ENCODE measurements around the gene TUBB8.
"Not testable (repeated sequence)": the region's sequence is repeated elsewhere in the genome, so short reads cannot be mapped to it uniquely, and the experiment has no call there.

TUBB8 gene

GRCh38 chr10:13315-13635 is 35.8 kb downstream of the TUBB8 start:
- not testable (repeated sequence) for DNase-seq

GRCh38 chr10:12444-13314 is 36.4 kb downstream of the TUBB8 start:
- not testable (repeated sequence) for DNase-seq

DNA sequence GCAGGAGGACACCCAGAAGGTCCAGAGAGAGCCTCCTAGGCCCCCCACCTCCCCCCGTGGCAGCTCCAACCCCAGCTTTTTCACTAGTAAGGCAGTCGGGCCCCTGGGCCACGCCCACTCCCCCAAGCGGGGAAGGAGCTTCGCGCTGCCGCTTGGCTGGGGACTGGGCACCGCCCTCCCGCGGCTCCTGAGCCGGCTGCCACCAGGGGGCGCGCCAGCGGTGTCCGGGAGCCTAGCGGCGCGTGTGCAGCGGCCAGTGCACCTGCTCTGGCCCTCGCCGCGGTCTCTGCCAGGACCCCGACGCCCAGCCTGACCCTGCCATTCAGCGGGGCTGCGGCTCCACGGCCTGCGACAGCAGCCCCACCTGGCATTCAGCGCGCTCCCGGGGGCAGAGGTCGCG is 37.8 kb downstream of the TUBB8 start:
- peak; percentile 30 for DNase-seq

DNA sequence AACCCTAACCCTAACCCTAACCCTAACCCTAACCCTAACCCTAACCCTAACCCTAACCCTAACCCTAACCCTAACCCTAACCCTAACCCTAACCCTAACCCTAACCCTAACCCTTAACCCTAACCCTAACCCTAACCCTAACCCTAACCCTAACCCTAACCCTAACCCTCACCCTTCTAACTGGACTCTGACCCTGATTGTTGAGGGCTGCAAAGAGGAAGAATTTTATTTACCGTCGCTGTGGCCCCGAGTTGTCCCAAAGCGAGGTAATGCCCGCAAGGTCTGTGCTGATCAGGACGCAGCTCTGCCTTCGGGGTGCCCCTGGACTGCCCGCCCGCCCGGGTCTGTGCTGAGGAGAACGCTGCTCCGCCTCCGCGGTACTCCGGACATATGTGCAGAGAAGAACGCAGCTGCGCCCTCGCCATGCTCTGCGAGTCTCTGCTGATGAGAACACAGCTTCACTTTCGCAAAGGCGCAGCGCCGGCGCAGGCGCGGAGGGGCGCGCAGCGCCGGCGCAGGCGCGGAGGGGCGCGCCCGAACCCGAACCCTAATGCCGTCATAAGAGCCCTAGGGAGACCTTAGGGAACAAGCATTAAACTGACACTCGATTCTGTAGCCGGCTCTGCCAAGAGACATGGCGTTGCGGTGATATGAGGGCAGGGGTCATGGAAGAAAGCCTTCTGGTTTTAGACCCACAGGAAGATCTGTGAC is 38.7 kb downstream of the TUBB8 start:
- DNase-seq: not testable (repeated sequence)

Data from stimulated activated CD4-positive, alpha-beta T cell treated with anti-CD3 and anti-CD28 coated beads, Interleukin-15, amount 100 ng/mL, for 24 hours (primary cell).